ENCODE results near the gene RBPJ.

DNA sequence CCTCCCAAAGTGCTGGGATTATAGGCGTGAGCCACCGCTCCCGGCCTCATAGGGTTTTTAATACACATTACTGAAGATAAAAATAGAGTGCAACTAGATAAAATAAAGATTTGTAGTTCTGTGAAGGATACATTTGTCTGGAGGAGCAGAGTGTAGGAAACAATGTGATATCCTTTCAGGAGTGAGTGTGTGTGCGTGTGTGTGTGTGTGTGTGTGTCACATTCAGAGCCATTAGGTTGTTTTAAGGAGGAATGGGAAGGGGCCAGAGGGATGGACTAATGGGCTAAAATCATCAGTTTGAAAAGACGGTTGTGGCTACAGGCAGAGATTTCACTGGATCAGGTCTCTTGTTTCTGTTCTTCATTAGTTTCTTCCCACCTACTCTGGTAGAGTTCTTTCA, 40.0 kb downstream of the RBPJ start:
- no peak for TF ChIP-seq EZH2 (IDR thresholded peaks at IDR 0.05; ENCODE audit: low read length, missing control alignments)
- TF ChIP-seq, protein P1, sequence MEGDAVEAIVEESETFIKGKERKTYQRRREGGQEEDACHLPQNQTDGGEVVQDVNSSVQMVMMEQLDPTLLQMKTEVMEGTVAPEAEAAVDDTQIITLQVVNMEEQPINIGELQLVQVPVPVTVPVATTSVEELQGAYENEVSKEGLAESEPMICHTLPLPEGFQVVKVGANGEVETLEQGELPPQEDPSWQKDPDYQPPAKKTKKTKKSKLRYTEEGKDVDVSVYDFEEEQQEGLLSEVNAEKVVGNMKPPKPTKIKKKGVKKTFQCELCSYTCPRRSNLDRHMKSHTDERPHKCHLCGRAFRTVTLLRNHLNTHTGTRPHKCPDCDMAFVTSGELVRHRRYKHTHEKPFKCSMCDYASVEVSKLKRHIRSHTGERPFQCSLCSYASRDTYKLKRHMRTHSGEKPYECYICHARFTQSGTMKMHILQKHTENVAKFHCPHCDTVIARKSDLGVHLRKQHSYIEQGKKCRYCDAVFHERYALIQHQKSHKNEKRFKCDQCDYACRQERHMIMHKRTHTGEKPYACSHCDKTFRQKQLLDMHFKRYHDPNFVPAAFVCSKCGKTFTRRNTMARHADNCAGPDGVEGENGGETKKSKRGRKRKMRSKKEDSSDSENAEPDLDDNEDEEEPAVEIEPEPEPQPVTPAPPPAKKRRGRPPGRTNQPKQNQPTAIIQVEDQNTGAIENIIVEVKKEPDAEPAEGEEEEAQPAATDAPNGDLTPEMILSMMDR (conservative IDR thresholded peaks at IDR 0.05 in 1 of 2, IDR thresholded peaks at IDR 0.05 in 1 of 2; ENCODE audit: low read depth in 1 of 2, low read length in 2 of 2): no peak
